ENCODE measurements around the gene SH2D1A.
A peak's percentile ranks its signal among the peaks of the same experiment; 100 is the strongest.
"Not testable (repeated sequence)": the region's sequence is repeated elsewhere in the genome, so short reads cannot be mapped to it uniquely, and the experiment has no call there.

SH2D1A gene

DNA sequence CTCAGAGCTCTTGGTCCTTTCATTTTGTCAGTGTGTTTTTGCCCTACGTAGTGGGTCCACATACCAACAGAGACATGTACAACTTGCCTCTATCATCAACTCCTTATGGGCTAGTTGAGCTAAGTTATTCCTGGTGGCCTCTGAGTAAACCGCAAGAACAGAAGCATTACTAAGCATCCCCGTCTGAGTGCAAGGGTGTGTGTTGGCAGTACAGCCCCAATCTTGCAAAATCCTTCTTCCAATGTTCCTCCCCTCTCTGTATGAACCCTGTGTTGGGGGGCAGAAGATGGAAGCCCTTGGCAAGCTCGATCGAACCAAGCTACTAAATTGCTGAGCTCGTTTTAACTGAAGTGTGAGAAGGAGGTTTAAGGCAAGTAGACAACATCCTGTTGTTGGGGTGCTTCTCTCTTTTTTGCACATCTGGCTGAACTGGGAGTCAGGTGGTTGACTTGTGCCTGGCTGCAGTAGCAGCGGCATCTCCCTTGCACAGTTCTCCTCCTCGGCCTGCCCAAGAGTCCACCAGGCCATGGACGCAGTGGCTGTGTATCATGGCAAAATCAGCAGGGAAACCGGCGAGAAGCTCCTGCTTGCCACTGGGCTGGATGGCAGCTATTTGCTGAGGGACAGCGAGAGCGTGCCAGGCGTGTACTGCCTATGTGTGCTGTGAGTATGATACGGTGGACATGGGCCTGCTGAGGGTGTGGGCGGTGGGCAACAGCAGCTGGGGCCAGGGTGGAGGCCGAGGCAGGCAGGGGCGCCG, at the start of gene SH2D1A:
SH2D1A (plus strand) TSS at position 447 of the 760 bp plus-strand sequence; CDS start at position 527, 80 bp downstream.
- no peak for DNase-seq

DNA sequence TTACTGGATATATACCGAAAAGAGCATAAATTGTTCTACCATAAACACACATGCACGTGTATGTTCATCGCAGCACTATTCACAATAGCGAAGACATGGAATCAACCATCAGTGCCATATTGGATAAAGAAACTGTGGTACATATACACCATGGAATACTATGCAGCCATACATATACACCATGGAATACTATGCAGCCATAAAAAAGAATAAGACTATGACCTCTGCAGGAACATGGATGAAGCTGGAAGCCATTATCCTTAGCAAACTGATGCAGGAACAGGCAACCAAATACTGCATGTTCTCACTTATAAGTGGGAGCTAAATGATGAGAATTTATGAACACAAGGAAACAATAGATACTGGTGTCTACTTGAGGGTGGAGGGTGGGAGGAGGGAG, 47.0 kb upstream of the SH2D1A start:
- not testable (repeated sequence) for DNase-seq

DNA sequence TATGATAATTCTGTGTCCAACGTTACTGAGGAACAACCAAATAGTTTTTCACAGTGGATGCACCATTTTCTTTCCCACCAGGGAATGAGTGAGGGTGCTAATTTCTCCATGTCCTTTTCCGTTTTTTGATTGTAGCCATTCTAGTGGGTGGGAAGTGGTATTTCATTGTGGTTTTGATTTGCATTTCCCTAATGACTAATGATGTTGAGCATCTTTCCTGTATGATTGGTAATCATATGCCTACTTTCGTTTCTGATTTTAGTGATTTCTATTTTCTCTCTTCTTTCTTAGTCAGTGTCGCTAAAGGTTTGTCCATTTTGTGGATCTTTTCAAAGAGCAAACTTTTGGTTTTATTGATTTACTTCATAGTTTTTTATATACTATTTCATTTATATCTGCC, 46.0 kb upstream of the SH2D1A start:
- DNase-seq, result no peak

DNA sequence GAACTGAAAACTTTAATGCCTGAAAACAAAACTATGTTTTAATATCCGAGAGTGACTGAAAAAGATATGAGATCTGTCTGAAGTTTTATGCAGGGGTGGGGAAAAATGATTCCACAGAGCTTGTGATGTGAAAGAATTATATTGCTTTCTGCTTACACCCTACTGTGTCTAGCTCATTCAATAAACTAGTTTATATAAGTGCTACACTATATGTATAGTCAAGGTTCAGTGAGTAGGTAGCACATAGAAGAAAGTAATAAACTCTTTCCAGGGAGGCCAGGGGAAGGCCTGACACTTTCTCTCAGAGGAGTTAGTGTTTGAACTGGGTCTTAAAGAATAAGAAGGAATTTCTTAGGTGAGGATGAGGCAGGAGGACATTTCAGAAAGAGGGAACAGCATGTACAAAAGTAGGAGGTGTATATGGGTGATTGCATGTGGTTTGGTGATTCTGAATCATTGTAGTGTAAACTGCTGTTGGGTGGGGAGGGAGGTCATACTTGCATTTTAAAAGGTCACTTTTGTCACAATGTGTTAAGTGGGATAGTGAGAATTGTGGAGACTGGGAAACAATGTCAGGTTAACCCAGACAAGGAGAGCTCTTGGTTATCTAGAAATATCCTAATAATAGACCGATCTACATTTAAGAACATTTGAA, 39.0 kb upstream of the SH2D1A start:
- DNase-seq, result no peak

DNA sequence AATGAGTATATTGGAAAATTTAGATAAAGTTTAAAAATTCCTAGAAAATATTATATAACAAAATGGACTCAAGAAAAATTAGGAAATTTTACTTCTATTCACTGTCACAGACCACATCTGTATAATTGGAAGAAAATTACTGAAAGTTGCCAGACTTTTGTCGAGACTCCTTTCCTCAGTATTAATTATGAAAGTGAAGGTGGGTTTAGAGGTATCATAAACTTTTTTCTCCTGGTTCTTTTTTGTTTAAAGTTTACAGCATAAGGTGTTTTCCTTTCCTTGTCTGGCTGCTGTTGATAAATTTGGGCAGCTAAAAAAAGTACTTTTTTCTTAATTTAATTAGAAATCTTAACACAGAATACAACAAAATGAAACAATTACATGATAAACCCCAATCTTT, 20.6 kb upstream of the SH2D1A start:
- no peak for DNase-seq

GRCh38 chrX:124328765-124329164, 17.6 kb upstream of the SH2D1A start:
- no peak for DNase-seq

DNA sequence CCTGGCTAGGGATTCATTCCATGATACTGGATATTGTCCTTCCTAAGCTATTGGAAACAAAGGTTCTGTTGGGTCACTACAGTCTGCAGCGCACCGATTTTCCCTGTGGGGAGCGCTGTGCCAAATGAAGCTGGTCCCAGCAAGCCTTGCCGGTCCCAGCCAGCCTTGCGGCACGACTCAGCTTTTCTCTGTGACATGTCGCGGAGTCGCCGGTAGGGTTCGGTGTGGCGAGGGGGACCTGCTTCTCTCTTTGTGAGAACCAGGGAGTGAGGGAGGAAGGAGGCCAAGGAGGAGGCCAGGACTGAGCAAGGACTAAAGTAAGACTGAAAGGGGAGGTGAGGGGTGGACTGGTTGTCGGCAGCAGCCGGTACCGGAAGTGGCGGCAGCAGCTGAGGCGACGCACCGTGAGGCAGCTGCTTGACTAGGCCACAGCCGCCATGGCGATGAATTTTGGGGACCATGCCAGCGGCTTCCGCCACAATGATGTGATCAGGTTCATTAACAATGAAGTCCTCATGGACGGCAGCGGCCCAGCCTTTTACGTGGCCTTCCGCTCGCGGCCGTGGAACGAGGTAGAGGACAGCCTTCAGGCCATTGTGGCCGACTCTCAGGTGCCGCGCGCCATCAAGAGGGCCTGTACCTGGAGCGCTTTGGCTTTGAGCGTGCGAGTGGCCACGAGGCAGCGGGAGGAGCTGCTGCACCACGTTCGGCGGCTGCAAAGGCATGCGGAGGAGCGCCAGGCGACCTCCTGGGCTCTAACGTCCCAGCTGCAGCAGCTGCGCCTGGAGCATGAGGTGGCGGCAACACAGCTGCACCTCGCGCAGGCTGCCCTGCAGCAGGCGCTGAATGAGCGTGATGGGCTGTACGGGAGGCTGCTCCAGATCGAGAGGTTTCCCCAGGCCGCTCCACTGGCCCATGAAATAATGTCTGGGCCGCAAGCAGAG, 13.6 kb upstream of the SH2D1A start, which contains the start of gene TEX13D:
TEX13D (plus strand) TSS at position 180 of the 944 bp plus-strand sequence; CDS start at position 438, 258 bp downstream.
- DNase-seq, result no peak

- no peak for DNase-seq
These were observed 12.5 kb upstream of the SH2D1A start for GRCh38 chrX:124333862-124334261.

GRCh38 chrX:124334555-124334954, 11.8 kb upstream of the SH2D1A start:
- not testable (repeated sequence) for DNase-seq

DNA sequence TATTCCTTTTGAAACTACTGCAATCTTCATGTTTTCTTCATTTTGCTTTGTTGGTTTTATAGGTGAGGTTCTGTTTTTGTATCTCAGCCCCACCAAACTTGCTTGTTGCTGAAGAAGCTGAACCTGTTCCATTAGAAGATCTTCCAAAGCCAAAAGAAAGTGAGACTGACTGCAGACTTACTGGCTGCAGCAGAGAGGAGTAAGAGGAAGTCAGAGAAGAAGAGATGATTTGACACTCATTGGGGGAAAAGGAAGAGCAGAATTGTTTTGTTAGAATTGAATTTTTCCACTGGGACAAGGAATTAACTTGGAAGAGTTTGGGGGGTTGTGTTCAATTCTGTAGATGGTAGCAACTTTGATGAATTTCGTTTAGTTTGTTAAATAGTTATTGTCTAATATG, 10.8 kb upstream of the SH2D1A start:
- DNase-seq, result peak in 1 of 2 donors; percentile 4

GRCh38 chrX:124337916-124338315, 8.4 kb upstream of the SH2D1A start:
- DNase-seq, result no peak

DNA sequence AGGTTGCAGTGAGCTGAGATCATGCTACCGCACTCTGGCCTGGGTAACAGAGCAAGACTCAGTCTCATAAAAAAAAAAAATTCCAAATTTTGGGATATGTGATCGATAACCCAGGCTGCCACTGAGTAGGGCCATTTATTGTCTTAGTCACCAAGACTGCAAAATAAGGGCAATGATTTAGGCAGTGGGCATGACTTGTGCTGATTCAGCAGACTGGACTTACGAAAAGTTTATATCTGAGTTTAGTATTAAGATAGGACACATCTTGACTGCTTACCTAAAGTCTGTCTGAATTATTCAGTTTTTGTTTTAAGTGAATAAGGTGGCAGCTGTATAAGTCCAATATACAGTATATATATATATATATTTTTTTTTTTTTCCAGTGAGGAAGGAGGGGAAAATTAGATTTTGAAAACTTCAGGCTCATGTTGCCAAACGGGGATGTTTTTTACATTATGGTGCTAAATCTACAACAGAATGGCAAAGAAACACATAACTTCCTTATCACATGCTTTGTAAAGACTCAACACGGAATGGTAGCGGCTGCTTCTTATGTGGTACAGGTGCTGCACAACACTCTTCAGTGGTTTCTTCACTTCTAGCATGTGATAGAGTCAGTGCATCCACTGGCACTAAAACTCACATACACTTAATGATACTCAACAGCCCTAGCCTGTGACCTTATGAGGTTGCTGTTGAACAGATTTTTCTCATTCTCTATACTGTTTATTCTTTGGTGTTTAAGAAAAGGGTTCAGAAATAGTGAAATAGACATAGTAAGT, 7.4 kb upstream of the SH2D1A start:
- DNase-seq, result no peak

DNA sequence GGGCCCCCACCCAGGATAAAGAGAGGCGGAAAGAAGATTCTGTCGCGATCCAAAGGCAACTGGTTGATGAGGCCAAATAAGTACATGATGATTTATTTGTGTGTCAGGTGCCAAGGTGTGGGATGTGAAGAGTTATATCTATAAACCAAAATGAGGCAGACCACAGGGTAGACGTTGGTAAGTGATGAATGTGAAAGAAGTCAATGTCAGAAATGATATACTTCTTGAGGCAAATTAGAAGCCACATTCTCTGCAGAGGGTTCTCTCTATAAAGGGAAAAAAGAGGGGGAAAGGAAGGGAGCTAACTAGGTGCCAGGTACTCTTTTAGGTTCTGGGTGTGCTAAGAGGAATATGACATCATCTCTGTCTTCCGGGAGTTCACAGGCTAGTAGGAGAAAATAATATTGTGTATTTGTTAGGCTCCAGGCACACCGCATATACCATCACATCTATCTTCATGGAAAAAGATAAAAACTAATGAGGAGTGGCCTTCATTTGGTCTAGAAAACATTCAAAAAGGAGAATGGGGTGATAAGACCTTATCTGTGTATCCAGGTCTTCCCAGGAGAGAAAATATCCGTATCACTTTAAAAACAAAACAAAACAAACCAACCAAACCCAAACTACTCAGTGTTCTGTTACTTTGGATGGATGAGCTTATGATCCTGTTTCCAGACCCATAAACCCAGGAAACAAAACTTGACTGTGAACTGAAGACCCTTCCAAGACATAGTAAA, 4.8 kb upstream of the SH2D1A start:
- no peak for DNase-seq

DNA sequence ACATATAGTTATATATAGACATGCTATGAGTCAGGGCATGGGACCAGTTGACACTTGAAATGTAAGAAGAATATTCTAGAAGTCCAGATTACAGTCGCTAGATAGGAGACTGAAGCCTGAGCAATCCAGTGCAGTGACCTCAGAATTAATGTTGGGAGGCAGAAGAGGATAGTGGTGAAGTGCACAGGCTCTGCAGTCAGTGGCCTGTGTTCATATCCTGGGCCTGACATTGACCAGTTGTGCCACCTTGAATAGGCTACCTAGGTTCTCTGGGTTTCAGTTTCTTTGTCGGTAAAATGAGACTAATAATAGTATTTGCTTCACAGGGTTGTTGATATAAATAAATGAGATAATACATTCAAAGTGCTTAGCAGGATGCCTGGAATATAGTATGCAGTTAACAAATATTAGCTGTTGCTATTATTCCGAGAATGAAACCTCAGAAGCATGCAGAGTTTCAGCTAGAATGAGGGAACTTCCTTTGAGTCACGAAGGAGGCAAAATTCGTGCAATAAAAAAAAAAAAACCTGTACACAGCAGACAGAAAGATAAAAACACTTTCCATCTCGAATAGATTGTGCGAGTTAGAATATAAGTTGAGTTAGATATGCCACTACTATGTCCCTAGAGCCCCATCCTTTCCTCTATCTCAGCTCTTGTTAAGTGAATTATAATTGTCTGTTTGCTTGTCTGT, 4.0 kb upstream of the SH2D1A start:
- DNase-seq, result no peak

DNA sequence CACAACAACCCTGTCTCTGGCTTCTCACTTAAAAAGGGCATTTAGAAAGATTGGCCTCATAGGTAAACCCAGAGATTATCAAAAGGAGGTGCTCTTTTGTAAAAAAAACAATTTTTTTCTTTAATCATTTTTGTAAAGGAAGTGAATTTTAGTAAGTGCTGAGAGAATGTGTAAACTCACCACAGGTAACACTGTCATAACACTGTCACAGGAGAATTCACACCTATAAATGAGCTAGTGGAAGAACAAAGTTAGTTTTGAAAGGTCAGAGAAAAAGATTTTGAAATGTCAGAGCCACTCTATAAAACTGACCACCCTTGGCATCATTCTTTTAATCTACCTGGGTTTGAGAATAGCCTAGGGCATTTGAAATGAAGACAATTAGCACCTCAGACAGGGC, 3.3 kb upstream of the SH2D1A start:
- no peak for DNase-seq

DNA sequence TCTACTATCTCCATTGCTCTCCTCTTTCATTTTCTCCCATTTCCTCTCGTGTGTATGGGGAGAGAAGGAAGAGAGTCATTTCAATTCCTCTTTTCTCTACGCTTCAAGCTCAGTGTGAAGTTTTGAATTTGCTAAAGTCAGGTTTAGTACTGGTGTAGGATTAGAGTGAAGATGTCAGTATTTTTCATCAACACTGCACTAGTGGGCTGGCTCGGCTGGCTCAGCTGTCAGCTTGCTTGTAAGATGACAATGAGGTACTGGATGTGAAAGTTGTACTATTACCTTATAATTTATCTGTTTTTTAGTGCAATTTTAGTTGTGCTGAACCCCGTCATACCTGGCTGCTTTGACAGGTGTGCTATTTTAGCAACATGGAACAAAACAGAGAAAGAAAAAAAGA, 2.1 kb upstream of the SH2D1A start:
- no peak for DNase-seq

DNA sequence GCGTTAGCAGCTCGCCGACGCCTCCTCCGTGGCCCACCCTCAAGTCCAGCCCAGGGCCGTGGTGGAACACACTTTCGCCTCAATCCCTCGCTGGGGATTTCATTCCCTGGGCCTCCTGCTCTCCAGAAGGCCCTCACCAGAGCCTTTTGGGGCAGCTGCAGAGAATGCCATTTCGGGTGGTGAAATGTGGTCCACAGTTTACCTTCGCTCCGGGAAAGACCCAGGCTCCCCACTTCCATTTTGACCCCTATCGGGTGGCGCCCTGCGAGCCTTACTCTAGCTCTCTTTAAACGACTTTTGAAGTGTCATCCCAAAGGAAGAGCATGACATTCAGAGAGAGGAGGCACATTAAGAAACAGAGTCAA, 496 bp downstream of the SH2D1A start:
- no peak for DNase-seq

DNA sequence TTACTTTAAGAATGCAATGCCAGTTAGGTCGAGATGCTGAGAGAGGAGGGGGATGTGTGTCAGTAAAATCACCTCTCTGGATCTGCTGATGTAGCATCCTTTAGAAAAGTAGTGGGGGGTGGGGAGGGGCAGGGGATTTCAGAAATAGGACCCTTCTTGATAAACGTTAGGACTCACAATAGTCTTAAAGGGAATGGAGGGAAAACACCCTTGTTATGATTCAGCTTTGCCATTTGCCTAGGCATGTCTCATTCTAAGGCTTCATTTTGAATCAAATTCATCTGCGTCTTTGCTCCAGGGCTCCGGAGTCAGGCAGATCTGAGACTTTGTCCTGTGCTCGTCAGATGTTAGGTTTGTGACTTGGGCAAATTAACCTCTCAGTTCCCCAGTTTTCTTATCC, 879 bp downstream of the SH2D1A start:
- DNase-seq, result no peak

DNA sequence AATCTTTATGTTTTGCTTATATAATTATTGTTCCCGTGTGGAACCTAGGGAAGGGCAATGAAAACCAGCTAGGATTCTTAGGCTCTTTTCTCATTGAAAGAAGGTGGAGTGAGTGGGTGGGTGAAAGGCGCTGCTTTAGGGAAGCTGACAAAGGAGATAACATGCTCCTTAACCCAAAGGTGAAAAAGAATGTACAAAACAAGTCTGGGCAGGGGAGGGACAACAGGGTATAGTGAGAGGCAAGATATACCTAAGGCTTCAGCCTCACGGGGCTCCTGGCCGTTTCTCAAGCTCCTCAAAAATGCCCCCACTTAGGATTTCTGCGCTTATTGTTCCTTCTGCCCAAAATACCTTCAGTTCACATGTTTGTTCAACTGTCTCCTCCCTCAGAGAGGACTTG, 1.8 kb downstream of the SH2D1A start:
- no peak for DNase-seq

- DNase-seq, result no peak
These were observed 2.6 kb downstream of the SH2D1A start for GRCh38 chrX:124348885-124349453.

- no peak for DNase-seq
These were observed 8.3 kb downstream of the SH2D1A start for GRCh38 chrX:124354648-124355047.

All from bone marrow (tissue), 2 donors.